GM18519 (cell line): ENCODE measurements around the gene KRTAP5-3.
"Not testable (repeated sequence)": the region's sequence is repeated elsewhere in the genome, so short reads cannot be mapped to it uniquely, and the experiment has no call there.

Source experiments
- ATAC-seq: cut with Tn5 transposase; IDR thresholded peaks from one replicate; pipeline ENCODE4 v1.9.1; 2021; ENCODE audit warnings: mild to moderate bottlenecking, moderate library complexity; ENCODE audit not compliant: unreplicated experiment, low FRiP score

KRTAP5-3 gene

GRCh38 chr11:1608363-1608762 is at the start of gene KRTAP5-3:
KRTAP5-3 (minus strand) TSS chr11:1608463; CDS start chr11:1608385, 78 bp downstream.
- ATAC-seq, result no peak

GRCh38 chr11:1656670-1657069 is 48.4 kb upstream of the KRTAP5-3 start:
- ATAC-seq, result no peak

DNA sequence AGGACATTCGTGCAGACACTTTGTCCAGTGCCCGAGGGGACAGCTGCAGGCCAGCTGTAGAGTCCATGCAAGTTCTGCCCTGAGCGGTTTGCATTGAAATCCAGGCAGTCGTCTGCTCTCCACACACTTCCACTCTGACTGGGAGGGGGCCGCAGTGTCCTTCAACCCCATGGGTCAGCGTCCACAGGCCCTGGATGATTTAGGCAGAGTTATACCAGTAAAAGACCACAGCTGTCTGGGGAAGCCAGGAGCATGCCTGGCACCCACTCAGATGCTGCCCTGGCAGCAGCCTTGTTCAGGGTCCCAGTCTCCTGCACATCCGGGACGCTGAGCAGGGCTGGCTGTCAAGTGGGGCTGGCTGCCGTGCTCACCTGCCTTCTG is 47.8 kb upstream of the KRTAP5-3 start:
- ATAC-seq, result no peak

GRCh38 chr11:1655168-1656060 is 47.2 kb upstream of the KRTAP5-3 start:
- no peak for ATAC-seq

GRCh38 chr11:1654388-1655167 is 46.3 kb upstream of the KRTAP5-3 start:
- ATAC-seq, result no peak

DNA sequence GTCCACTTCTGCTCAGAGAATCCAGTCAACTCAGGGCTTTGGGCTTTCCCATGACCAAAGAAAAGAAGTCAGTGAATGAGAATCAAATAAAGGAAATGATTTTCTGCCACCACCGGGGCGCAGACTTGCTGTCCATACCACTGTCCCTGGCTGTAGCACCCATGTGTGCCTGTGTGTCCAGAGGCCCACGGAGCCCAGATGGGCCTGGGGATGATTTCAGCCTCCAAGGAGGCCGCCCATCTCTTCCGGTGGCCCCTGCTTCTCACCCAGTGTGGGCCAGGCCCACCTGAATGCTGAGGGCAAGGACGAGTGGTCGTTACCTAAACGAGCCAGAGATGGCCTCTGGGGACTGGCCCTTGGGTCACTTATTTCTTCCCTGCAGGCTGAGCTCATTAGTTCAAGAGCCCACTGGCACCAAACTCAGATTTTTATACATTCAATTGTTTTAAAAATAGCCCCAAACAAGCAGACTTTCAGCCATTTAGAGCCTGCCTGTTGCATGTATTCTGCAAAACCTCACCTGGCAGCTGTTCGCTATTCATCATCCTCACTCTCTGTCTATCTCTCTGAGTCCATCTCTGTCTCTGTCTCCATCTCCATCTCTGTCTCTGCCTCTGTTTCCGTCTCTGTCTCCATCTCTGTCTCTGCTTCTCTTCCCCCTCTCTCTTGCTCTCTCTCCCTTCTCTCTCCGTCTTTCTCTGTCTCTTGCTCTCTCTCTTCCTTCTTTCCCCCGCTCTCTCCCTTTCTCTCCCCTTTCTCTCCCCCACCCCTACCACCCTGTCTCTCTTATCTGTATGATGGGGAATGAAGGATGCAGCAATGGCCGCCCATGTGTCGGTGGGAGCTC is 45.5 kb upstream of the KRTAP5-3 start:
- ATAC-seq, result no peak

DNA sequence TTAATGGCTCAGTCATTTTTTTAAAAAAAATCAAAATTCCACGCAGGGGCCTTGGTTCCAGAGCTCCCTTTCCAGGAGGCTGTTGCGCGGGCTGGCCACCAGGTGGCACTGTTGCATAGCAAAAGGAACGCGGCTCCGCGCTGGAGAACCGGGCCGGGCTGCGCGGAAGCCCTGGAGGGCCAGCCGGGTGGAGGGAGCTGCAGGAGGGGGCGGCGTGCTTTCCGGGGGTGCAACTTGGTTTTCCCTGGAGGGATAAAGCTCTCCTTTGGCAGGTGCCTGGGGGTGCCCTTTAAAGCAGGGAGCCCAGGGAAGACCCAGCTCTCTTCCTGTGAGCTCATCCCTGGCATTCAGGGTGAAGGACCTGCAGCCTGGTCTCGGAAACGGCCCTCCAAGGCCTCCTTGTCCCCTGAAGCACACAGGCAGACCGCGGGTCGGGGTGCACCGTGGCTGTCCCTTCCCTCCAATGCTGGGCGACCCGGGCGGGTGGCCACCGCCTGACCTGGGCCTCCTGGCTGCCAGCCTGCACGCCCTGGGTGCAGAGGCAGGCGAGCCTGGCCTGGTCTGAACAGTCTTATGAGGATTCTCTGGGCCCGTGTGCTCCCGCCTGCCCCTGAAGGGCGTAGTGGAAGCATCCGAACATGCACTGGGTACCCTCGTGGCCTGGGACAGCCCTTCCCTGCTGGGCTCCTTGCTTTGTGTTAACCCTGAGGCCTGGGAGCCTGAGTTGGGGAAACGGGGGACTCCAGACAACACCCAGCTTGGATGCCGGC is 44.7 kb upstream of the KRTAP5-3 start:
- no peak for ATAC-seq

DNA sequence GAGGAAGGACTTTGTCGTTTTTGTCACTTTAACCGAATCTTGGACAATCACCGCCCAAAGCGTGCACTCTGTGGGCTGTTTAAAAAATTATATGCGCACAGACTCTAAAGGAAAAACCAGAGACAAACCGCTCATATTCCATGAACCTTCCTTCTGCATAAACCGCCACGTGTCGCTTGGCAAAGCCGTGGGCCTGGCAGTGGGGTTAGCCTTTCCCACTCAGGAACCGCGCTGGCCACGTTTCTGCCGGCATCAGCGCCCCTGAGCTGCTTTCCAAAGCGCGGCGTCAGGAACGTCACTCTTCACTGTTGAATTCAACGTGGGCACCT is 44.1 kb upstream of the KRTAP5-3 start:
- ATAC-seq, result no peak

GRCh38 chr11:1652026-1652425 is 43.8 kb upstream of the KRTAP5-3 start:
- no peak for ATAC-seq

GRCh38 chr11:1651411-1651980 is 43.2 kb upstream of the KRTAP5-3 start:
- ATAC-seq, result no peak

DNA sequence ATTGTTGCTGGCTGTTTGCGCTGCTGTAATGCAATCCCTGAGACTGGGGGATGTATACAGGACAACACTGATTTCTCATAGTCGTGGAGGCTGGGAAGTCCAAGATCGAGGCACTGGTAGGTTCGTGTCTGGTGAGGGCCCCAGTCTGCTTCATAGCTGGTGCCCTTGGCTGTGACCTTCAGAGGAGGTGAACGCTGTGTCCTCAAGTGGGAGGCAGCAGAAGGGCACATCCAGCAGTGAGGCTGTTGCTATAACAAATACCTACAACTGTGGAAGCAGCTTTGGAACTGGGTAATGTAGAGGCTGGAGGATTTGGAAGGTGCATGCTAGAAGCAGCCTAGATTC is 42.6 kb upstream of the KRTAP5-3 start:
- no peak for ATAC-seq

DNA sequence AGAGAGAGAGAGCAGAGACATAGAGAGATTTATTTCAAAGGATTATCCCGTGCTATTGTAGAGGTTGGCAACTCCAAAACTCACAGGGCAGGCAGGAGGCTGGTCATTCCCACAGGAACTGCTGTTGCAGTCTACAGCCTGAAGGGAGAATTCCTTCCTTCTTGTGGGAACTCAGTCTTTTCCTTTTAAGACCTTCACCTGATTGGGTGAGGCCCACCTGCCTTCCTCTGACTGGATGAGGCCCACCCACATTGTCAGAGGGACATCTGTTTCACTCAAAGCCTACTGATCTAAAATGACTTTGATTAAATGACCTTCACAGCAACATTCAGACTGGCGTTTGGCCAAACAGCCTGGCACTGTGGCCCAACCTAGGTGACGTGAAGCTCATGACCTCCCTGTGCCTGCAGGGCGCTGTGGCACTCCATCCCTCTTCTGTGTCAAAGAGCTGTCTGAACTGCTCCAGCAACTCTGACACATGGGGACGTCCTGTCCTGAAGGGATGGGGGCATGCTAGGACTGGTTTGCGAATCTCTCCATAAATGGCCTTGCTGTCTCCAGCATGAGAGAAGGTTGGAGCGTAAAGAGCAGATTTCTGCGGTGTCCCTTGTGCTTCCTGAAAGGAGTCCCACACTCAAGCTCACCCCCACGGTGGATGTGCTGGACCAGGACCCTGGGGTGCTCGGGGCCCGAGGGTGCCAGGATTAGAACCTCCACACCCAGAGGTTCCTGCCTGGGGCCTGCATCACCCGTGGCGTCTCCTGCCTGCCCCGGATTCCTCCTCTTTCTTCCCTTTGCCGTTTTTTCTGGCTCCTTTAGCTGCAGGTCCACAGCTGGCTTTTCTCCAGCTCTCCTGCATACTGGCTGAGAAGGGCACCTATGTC is 42.0 kb upstream of the KRTAP5-3 start:
- ATAC-seq, result no peak

GRCh38 chr11:1648653-1649420 is 40.6 kb upstream of the KRTAP5-3 start:
- ATAC-seq, result no peak

GRCh38 chr11:1647901-1648652 is 39.8 kb upstream of the KRTAP5-3 start:
- no peak for ATAC-seq

DNA sequence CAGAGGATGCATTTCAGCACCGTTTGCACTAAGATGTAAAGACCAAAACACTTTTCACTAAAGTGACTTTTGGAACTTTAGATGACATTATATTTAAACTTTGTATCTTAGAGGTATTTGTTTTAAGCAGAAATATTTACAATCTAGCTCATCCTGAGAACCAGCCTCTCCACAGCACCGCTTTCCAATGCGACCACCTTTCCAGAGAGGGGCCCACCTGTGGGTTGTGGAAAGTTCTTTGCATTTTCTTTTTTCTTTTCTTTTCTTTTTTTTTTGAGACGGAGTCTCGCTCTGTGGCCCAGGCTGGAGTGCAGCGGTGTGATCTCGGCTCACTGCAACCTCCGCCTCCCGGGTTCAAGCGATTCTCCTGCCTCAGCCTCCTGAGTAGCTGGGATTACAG is 38.3 kb upstream of the KRTAP5-3 start:
- not testable (repeated sequence) for ATAC-seq

DNA sequence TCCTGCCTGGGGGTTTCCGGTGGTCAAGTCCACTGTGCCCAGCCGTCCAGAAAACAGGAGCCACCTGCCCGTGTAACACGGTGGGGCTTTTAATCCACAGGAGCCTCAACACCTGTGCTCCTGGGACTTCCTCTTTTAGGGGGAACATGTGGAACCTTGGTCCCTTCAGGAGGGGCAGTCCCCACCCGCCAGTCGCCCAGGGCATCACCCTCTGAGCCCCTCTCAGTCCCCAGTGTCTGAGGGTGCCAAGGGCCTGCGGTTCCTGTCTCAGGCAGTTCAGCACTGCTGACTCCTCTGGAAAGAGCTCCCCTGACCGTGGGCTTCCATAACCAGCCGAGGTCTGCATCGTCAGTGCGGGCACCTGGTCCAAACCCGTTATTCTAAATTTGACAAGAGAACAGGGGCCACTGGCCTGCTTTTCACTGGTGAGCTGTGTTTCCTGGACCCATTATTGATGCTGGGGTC is 37.1 kb upstream of the KRTAP5-3 start:
- no peak for ATAC-seq

GRCh38 chr11:1644601-1645356 is 36.5 kb upstream of the KRTAP5-3 start:
- no peak for ATAC-seq
